Tibial nerve (tissue), 4 donors: ENCODE measurements around the gene BCL3.

Source experiments
- EP300 ChIP-seq, 2 donors: sonication (generic); formaldehyde crosslinking; IDR thresholded peaks; one replicate each; pipeline ENCODE4 v1.6.1; 2017; ENCODE audit warnings: antibody characterized with exemption in 2 of 2, mild to moderate bottlenecking in 1 of 2
- TF ChIP-seq, protein P1 (sequence below), 5 experiments: fragments of 200-600 bp in 3 of 5; fragments of 450-650 bp in 2 of 5; sonication (generic) in 3 of 5; IDR thresholded peaks; one replicate each; pipeline ENCODE4 v1.5.1; 2016 to 2019; ENCODE audit warnings: antibody characterized with exemption in 5 of 5, mild to moderate bottlenecking in 3 of 5, moderate library complexity in 2 of 5

DNA sequence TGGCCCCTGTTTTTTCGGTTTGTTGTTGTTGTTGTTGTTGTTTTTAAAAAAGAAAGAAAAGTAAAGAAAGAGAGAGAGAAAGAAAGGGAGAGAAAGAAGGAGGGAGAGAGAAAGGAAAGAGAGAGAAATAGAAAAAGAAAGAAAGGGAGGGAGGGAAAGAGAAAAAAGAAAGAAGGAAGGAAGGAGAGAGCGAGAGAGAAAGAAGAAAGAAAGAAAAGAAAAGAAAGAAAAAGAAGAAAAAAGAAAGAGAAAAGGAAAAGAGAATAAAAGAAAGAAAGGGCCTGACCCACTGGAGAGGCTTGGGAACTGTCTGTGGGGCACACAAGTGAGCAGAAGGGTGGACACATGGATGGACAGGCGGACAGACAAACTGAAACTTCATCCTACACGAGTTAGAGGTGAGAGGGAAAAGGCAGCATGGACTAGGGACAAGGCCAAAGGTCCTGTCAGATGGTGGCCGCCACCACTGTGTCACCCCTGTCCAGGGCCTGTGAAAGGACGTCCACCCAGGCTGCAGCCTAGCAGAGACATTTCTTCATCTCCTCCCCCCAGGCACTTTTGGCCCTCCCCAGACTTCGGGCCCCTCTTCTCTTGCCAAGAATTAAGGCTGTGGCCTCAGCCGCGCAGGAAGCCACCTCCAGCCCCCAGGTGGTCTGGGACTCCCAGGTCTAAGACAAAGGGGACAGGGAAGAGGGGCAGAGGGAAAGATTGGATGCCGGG, 51.3 kb downstream of the BCL3 start:
- TF ChIP-seq, protein P1, sequence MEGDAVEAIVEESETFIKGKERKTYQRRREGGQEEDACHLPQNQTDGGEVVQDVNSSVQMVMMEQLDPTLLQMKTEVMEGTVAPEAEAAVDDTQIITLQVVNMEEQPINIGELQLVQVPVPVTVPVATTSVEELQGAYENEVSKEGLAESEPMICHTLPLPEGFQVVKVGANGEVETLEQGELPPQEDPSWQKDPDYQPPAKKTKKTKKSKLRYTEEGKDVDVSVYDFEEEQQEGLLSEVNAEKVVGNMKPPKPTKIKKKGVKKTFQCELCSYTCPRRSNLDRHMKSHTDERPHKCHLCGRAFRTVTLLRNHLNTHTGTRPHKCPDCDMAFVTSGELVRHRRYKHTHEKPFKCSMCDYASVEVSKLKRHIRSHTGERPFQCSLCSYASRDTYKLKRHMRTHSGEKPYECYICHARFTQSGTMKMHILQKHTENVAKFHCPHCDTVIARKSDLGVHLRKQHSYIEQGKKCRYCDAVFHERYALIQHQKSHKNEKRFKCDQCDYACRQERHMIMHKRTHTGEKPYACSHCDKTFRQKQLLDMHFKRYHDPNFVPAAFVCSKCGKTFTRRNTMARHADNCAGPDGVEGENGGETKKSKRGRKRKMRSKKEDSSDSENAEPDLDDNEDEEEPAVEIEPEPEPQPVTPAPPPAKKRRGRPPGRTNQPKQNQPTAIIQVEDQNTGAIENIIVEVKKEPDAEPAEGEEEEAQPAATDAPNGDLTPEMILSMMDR (IDR thresholded peaks at IDR 0.05): no peak
- no peak for TF ChIP-seq EP300 (IDR thresholded peaks at IDR 0.05)
